ENCODE measurements around the gene KLHL22. TPM values are rescaled to one million over a fixed set of nuclear protein-coding genes. Genes with fewer than 3 reads are reported as not detected.
"Not testable (repeated sequence)": the region's sequence is repeated elsewhere in the genome, so short reads cannot be mapped to it uniquely, and the experiment has no call there.

The KLHL22 gene
- total RNA-seq, 2 experiments from 2014 or later: 14.1 to 15.2 TPM

DNA sequence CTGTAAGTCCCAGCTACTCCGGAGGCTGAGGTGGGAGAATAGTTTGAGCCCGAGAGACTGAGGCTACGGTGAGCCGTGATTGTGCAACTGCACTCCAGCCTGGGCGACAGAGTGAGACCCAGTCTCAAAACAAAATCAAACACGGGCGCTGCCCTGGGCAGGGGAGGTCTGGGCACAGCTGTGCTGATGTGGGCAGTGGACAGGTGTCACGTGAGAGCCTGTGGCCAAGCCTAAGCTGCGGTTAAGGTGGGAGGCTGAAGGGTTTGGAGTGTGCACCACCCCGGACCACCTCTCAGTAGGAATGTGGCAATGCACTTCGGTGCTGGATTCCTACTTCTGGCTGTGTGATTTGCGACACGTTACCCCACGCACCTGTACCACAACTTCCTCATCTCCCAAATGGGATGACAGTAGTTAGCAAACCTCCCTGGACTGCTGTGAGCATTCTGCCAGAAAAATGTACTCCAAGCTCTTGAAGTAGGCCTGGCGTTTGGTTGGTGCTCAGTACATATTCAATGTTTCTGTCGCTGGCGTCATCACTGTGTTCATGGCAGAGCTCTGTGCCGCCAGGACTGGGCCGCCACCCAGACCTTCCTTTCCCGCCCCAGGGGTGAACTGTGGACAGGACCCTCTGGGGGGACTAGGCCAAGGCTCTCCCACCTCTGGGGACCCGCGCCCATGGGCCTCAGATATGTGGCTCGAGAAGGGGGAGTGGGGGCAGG is 102.5 kb downstream of the KLHL22 start:
- CTCF ChIA-PET: interaction anchor here (0.8 to 1.1 kb wide), 2 partner anchors 11 to 30 kb away, joined by 3 read pairs; no protein-coding TSS in a partner anchor
- peak; percentile 3 for ATAC-seq
- H3K27me3 Mint-ChIP-seq: no peaks in the 10 kb centered on the region
- H3K36me3 Mint-ChIP-seq (ENCODE audit: low read depth): peaks cover 2% of the 10 kb centered on the region
- DNase-seq: no peak
- no peaks in the 10 kb centered on the region for H3K9me3 Mint-ChIP-seq (ENCODE audit: low read depth)
- intact Hi-C loops (cut with DNase I, micrococcal nuclease): no loop called here
- H3K4me1 Mint-ChIP-seq: peaks cover 23% of the 10 kb centered on the region
- peak overlapping the region; percentile 86 for H3K27ac Mint-ChIP-seq
- peak overlapping the region; percentile 77 for H3K4me3 Mint-ChIP-seq
- POLR2A ChIA-PET: interaction anchor here (1.9 kb wide), 1 partner anchor 70 kb away, joined by 4 read pairs; no protein-coding TSS in a partner anchor

- H3K4me3 Mint-ChIP-seq; intact Hi-C loops (cut with DNase I, micrococcal nuclease); H3K9me3 Mint-ChIP-seq (ENCODE audit: low read depth); H3K27ac Mint-ChIP-seq; DNase-seq; H3K27me3 Mint-ChIP-seq; ATAC-seq; H3K36me3 Mint-ChIP-seq (ENCODE audit: low read depth): not testable (repeated sequence)
- POLR2A ChIA-PET: interaction anchor here (1.9 kb wide), 1 partner anchor 69 kb away, joined by 4 read pairs; no protein-coding TSS in a partner anchor
- CTCF ChIA-PET: interaction anchor here (1.1 kb wide), 1 partner anchor 10 kb away, joined by 3 read pairs; no protein-coding TSS in a partner anchor
- peaks cover 21% of the 10 kb centered on the region for H3K4me1 Mint-ChIP-seq
These were observed 103.2 kb downstream of the KLHL22 start for GRCh38 chr22:20392365-20392881.

Other genes starting within 250 kb of the KLHL22 start
- gene RTN4R, start 227.5 kb downstream of the KLHL22 start, total RNA-seq: 1 to 10 TPM; 2.2 to 2.3 TPM
- 10 to 100 TPM; 22.4 to 24.8 TPM for gene DGCR6L, start 175.7 kb downstream of the KLHL22 start, total RNA-seq
- 10 to 100 TPM in 1 of 2 experiments, 1 to 10 TPM in 1; 6.5 to 10.3 TPM for gene ZNF74, start 101.6 kb downstream of the KLHL22 start, total RNA-seq
- gene SCARF2, start 58.0 kb downstream of the KLHL22 start, total RNA-seq: under 1 TPM; 0.39 to 0.46 TPM
- gene MED15, start 11.8 kb upstream of the KLHL22 start, total RNA-seq: 100 to 1,000 TPM in 1 of 2 experiments, 10 to 100 TPM in 1; 84.4 to 107 TPM